Uterus (tissue), 2 donors: Measurements from ENCODE around the gene GNG11.

Experiments used
- POLR2A ChIP-seq, 2 donors: fragments of 450-650 bp; IDR thresholded peaks; one replicate each; pipeline ENCODE4 v1.6.1; 2016; ENCODE audit warnings: antibody characterized with exemption in 2 of 2, mild to moderate bottlenecking in 1 of 2, moderate library complexity in 1 of 2
- TF ChIP-seq, protein P1 (sequence below), 4 experiments: fragments of 200-600 bp in 2 of 4; fragments of 450-650 bp in 2 of 4; sonication (generic) in 2 of 4; IDR thresholded peaks; one replicate each; pipeline ENCODE4 v1.5.1; 2016 to 2019; ENCODE audit warnings: antibody characterized with exemption in 4 of 4, mild to moderate bottlenecking in 2 of 4, moderate library complexity in 1 of 4

DNA sequence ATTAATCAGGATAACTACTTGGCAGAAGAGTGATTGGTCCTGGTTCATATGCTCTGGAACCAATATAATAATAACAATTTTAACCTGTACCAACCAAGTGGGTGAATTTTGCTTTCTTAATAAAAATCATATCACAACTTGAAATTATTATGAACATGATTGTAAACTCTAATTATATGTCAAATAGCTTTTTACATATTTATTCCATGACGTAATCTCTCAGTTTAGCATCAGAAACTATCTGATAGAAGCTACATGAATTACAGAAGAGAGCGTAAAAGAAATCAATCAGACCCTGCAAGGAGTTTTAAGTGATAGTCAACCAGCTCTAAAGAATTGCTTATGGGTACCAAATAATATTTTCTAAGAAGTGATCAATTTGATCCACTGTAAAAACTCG is 10.1 kb downstream of the GNG11 start:
- no peak for TF ChIP-seq POLR2A (IDR thresholded peaks at IDR 0.05)
- TF ChIP-seq, protein P1, sequence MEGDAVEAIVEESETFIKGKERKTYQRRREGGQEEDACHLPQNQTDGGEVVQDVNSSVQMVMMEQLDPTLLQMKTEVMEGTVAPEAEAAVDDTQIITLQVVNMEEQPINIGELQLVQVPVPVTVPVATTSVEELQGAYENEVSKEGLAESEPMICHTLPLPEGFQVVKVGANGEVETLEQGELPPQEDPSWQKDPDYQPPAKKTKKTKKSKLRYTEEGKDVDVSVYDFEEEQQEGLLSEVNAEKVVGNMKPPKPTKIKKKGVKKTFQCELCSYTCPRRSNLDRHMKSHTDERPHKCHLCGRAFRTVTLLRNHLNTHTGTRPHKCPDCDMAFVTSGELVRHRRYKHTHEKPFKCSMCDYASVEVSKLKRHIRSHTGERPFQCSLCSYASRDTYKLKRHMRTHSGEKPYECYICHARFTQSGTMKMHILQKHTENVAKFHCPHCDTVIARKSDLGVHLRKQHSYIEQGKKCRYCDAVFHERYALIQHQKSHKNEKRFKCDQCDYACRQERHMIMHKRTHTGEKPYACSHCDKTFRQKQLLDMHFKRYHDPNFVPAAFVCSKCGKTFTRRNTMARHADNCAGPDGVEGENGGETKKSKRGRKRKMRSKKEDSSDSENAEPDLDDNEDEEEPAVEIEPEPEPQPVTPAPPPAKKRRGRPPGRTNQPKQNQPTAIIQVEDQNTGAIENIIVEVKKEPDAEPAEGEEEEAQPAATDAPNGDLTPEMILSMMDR (IDR thresholded peaks at IDR 0.05): no peak
